NT2/D1 (cell line): ENCODE measurements around the gene RPL27A.

Experiments
- SUZ12 ChIP-seq: IDR thresholded peaks from 2 replicates; pipeline ENCODE4 v1.6.1; 2011; ENCODE audit not compliant: insufficient read length, insufficient read depth; ENCODE audit errors: extremely low read depth
- ZNF274 ChIP-seq: IDR thresholded peaks from 2 replicates; pipeline ENCODE4 v1.6.1; 2011; ENCODE audit warnings: mild to moderate bottlenecking, low read depth, low read length

DNA sequence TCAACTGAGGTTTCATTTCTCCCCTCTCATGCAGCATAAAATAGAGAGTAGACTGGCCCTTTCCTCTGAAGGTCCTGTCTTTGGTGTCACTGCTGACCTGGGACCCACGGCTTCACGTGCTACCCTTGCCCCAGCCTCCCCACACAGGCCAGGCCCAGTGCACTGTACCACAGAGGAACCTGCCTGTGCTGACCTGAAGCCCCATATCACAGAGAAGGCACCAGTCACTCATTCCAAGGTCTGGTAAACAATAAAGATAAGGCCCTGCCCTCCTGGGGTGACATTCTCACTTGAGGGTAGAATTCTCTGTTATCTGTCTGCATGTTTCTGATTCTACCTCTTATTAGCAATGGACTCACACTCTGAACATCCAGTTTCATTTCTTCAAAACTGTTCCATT is 51.3 kb downstream of the RPL27A start:
- TF ChIP-seq SUZ12 (no peak), ZNF274 (no peak)
